K562 (cell line): Measurements from ENCODE around the gene TRIP11. TPM values are rescaled to one million over a fixed set of nuclear protein-coding genes. Genes with fewer than 3 reads are reported as not detected.

ENCODE experiments used
- ATAC-seq: fragments of 200-7000 bp; cut with Tn5 transposase; 3 replicates; pipeline ENCODE4 v1.9.1; 2020; ENCODE audit warnings: moderate library complexity
- BruUV-seq: library from RNA; stranded (reverse); fragments of 400-500 nt; replicated peaks from 2 replicates; lab custom pipeline; 2021; lab: Mats Ljungman, UMichigan
- CTCF ChIA-PET: fragments of 300-600 bp; formaldehyde crosslinking; extraction: SDS; loops from one replicate; lab custom pipeline; 2021; ENCODE audit warnings: low intra/inter-chr PET ratio; lab: Yijun Ruan, JAX
- POLR2A ChIA-PET: fragments of 300-600, 350-650 bp; sonication (Branson Sonifier 250); formaldehyde crosslinking; extraction: SDS; loops from one replicate; lab custom pipeline; 2021; ENCODE audit warnings: antibody characterized with exemption, inconsistent platforms; lab: Yijun Ruan, JAX
- DNase-seq, 4 experiments: peaks; one replicate each; pipeline versions ENCODE4 v3.0.0 to v3.0.0-alpha.2; 2011 to 2018; ENCODE audit warnings: low spot score in 3 of 4, mixed read lengths in 3 of 4; ENCODE audit errors: extremely low read depth in 1 of 4
- FAIRE-seq: peaks from 2 replicates; lab custom pipeline; 2011; peaks lifted over from hg19 to GRCh38; lab: Jason Lieb, UNC
- H2AFZ ChIP-seq: 2 replicates; pipeline ENCODE4 v1.6.0; 2011; ENCODE audit warnings: low read depth, low read length, control low read depth, inconsistent platforms
- H3K27ac ChIP-seq: fragments of 200-600 bp; 3 replicates; pipeline ENCODE4 v1.8.0; 2011; ENCODE audit warnings: low read depth, mild to moderate bottlenecking, control low read depth, inconsistent platforms, low read length, moderate library complexity, mixed read lengths; ENCODE audit errors: extremely low read depth
- H3K27me3 ChIP-seq, 2 experiments: fragments of 300-600 bp in 1 of 2; 2 replicates in 1 of 2; 3 replicates in 1 of 2; pipeline versions ENCODE4 v1.6.0 to v1.8.0; 2011; ENCODE audit warnings: inconsistent platforms in 2 of 2, low read length in 2 of 2, mild to moderate bottlenecking in 1 of 2, mixed read lengths in 1 of 2, moderate library complexity in 1 of 2; ENCODE audit not compliant: control insufficient read depth in 2 of 2, insufficient read depth in 2 of 2
- H3K36me3 ChIP-seq: fragments of 300-600 bp; 3 replicates; pipeline ENCODE4 v1.8.0; 2011; ENCODE audit warnings: mild to moderate bottlenecking, low read length, inconsistent platforms; ENCODE audit not compliant: control insufficient read depth, insufficient read depth
- H3K4me1 ChIP-seq, 2 experiments: fragments of 200-600 bp in 1 of 2; replicated peaks in 1 of 2; 2 replicates in 1 of 2; 3 replicates in 1 of 2; pipeline versions ENCODE4 v1.5.1 to v1.8.0; 2011; ENCODE audit warnings: inconsistent platforms in 2 of 2, low read length in 2 of 2, mild to moderate bottlenecking in 1 of 2, mixed read lengths in 1 of 2, moderate library complexity in 1 of 2; ENCODE audit not compliant: control insufficient read depth in 2 of 2, insufficient read depth in 2 of 2
- H3K4me2 ChIP-seq: 2 replicates; pipeline ENCODE4 v1.6.1; 2011; ENCODE audit warnings: low read length, control low read depth, inconsistent platforms, mixed read lengths; ENCODE audit not compliant: insufficient read depth
- H3K4me3 ChIP-seq: fragments of 200-600 bp; sonication (generic), shearing (Covaris generic); 2 replicates; pipeline ENCODE4 v1.5.1; 2016; ENCODE audit warnings: control low read depth, inconsistent platforms
- H3K79me2 ChIP-seq: fragments of 200-600 bp; 3 replicates; pipeline ENCODE4 v1.8.0; 2011; ENCODE audit warnings: low read length, inconsistent platforms; ENCODE audit not compliant: control insufficient read depth, insufficient read depth
- H3K9ac ChIP-seq, 2 experiments: 2 replicates each; pipeline versions ENCODE4 v1.6.0 to v1.6.1; 2011; ENCODE audit warnings: low read depth in 2 of 2, low read length in 2 of 2, control low read depth in 1 of 2, inconsistent platforms in 1 of 2, mild to moderate bottlenecking in 1 of 2, mixed read lengths in 1 of 2; ENCODE audit not compliant: insufficient read depth in 1 of 2
- H3K9me1 ChIP-seq: one replicate; pipeline ENCODE4 v1.6.0; 2011; ENCODE audit warnings: inconsistent platforms, mild to moderate bottlenecking, low read length, moderate library complexity; ENCODE audit not compliant: control insufficient read depth, insufficient read depth
- H3K9me3 ChIP-seq: replicated peaks from 2 replicates; pipeline ENCODE4 v1.5.1; 2011; ENCODE audit warnings: low read depth, low read length, inconsistent platforms; ENCODE audit not compliant: control insufficient read depth, insufficient read depth
- H4K20me1 ChIP-seq: replicated peaks from 2 replicates; pipeline ENCODE4 v1.6.1; 2011; ENCODE audit warnings: low read length, inconsistent platforms, mixed read lengths; ENCODE audit not compliant: control insufficient read depth, insufficient read depth
- CEBPZ ChIP-seq: fragments of 150-350 bp; IDR thresholded peaks from 2 replicates; pipeline ENCODE4 v1.6.1; 2014; ENCODE audit warnings: low read depth, mild to moderate bottlenecking, low read length, borderline replicate concordance
- ELK3 ChIP-seq: fragments of 450-650 bp; formaldehyde crosslinking; IDR thresholded peaks from 2 replicates; pipeline ENCODE4 v1.4.0; 2020; ENCODE audit warnings: mild to moderate bottlenecking
- FIP1L1 ChIP-seq: fragments of 200-400 bp; formaldehyde crosslinking; IDR thresholded peaks from 2 replicates; pipeline ENCODE4 v1.6.1; 2018; ENCODE audit warnings: mild to moderate bottlenecking, low read depth, low read length; ENCODE audit not compliant: poor library complexity, severe bottlenecking
- PHF20 ChIP-seq: fragments of 450-650 bp; IDR thresholded peaks from 2 replicates; pipeline ENCODE4 v1.6.1; 2018; ENCODE audit not compliant: partially characterized antibody
- ZNF444 ChIP-seq: fragments of 250-450 bp; sonication (Bioruptor Pico); IDR thresholded peaks from 2 replicates; pipeline ENCODE4 v1.4.0; 2020; ENCODE audit warnings: mild to moderate bottlenecking, moderate library complexity
- ZNF668 ChIP-seq: fragments of 250-450 bp; sonication (Bioruptor Pico); IDR thresholded peaks from 2 replicates; pipeline ENCODE4 v1.8.0; 2022; ENCODE audit warnings: mild to moderate bottlenecking, inconsistent platforms
- ZNF830 ChIP-seq: fragments of 250-450 bp; sonication (Bioruptor Pico); IDR thresholded peaks from 2 replicates; pipeline ENCODE4 v1.5.0; 2021; ENCODE audit warnings: mild to moderate bottlenecking
- ZSCAN29 ChIP-seq: fragments of 450-650 bp; IDR thresholded peaks from 2 replicates; pipeline ENCODE4 v1.6.1; 2017
- WGBS: fragments of 100-300 bp; shearing (Covaris generic); methylation state at CpG from one replicate; pipeline ENCODE4 v1.1.6; 2016; ENCODE audit warnings: low coverage, mixed read lengths; ENCODE audit not compliant: insufficient coverage; ENCODE audit errors: missing lambda C conversion rate; 5-methylcytosine and 5-hydroxymethylcytosine counted together
- in situ Hi-C: fragments of 300-500 bp; cut with MboI; formaldehyde crosslinking; loops from 4 replicates; pipeline ENCODE4 v1.15.0; 2018; ENCODE audit warnings: inconsistent platforms, mixed read lengths
- intact Hi-C: fragments of 100-400 bp; cut with micrococcal nuclease; formaldehyde crosslinking; loops from 2 replicates; pipeline ENCODE4 v1.14.2; 2022
- polyA plus RNA-seq, 8 experiments: library from polyadenylated mRNA; depleted of rRNA in 4 of 8; stranded (reverse) in 5 of 8; unstranded in 3 of 8; fragments of >200 nt; fragmentation: Nextera tagmentation in 2 of 8; fragmentation: Illumina TruSeq in 1 of 8; extraction: Ambion mirVana in 2 of 8; extraction: Trizol in 1 of 8; gene quantifications; 2 replicates each; pipeline versions ENCODE4 v1.2.1 to v1.2.3, GENCODE V29; 2011 to 2014; ENCODE audit warnings: inconsistent platforms in 1 of 8, missing spikeins in 1 of 8
- total RNA-seq, 7 experiments: library from RNA; depleted of rRNA in 6 of 7; stranded (reverse); fragments of >200 nt in 6 of 7; fragmentation: Illumina TruSeq in 2 of 7; extraction: Trizol in 2 of 7; gene quantifications; 2 replicates each; pipeline versions ENCODE4 v1.2.1 to v1.2.3, GENCODE V29; 2011 to 2021; ENCODE audit warnings: low replicate concordance in 1 of 7
- TF ChIP-seq, protein P1 (sequence below): fragments of 450-650 bp; IDR thresholded peaks from 2 replicates; pipeline ENCODE4 v1.6.1; 2018; ENCODE audit warnings: mild to moderate bottlenecking, low read depth; ENCODE audit not compliant: partially characterized antibody
- TF ChIP-seq, protein P2 (sequence below): IDR thresholded peaks from 2 replicates; pipeline ENCODE4 v1.6.1; 2012; ENCODE audit warnings: low read depth, low read length, improper control_type of control experiment, borderline replicate concordance

Gene TRIP11
- total and polyA plus RNA-seq, 9 of the 15 experiments (the other 6 are each of a cell fraction or from before 2014, with no cell fraction given) = 4.0 to 20.0 (median 10.9) TPM

- no TSS peak for BruUV-seq
- FAIRE-seq = no peak
- no peak for ATAC-seq
- Histone ChIP-seq H3K4me1 (no peaks in the 10 kb centered on the region), H4K20me1 (no peaks in the 10 kb centered on the region), H3K27me3 (peaks cover 0 to 9% of the 10 kb centered on the region in 2 experiments; a peak in 2 of 5 replicates), H3K79me2 (no peaks in the 10 kb centered on the region), H3K9me3 (no peaks in the 10 kb centered on the region), H3K4me3 (no peak overlapping the region), H3K4me2 (no peak overlapping the region), H3K36me3 (no peaks in the 10 kb centered on the region), H2AFZ (no peak overlapping the region), H3K9ac (no peak overlapping the region), H3K9me1 (no peaks in the 10 kb centered on the region), H3K27ac (no peak overlapping the region)
- in situ Hi-C loops (no loop called here), intact Hi-C loops (no loop called here)
- POLR2A ChIA-PET = interaction anchor here (0.7 kb wide), 1 partner anchor 28 kb away, joined by 4 read pairs; no protein-coding TSS in a partner anchor
- DNase-seq = no peak
- TF ChIP-seq FIP1L1 (no peak), PHF20 (no peak), CEBPZ (no peak), ZNF668 (no peak), ZNF444 (CRISPR knock-in tag) (no peak), ZNF830 (no peak), ELK3 (CRISPR knock-in tag) (no peak), ZSCAN29 (no peak)
- TF ChIP-seq, protein P1, sequence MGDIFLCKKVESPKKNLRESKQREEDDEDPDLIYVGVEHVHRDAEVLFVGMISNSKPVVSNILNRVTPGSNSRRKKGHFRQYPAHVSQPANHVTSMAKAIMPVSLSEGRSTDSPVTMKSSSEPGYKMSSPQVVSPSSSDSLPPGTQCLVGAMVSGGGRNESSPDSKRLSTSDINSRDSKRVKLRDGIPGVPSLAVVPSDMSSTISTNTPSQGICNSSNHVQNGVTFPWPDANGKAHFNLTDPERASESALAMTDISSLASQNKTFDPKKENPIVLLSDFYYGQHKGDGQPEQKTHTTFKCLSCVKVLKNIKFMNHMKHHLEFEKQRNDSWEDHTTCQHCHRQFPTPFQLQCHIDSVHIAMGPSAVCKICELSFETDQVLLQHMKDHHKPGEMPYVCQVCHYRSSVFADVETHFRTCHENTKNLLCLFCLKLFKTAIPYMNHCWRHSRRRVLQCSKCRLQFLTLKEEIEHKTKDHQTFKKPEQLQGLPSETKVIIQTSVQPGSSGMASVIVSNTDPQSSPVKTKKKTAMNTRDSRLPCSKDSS = no peak
- TF ChIP-seq, protein P2, sequence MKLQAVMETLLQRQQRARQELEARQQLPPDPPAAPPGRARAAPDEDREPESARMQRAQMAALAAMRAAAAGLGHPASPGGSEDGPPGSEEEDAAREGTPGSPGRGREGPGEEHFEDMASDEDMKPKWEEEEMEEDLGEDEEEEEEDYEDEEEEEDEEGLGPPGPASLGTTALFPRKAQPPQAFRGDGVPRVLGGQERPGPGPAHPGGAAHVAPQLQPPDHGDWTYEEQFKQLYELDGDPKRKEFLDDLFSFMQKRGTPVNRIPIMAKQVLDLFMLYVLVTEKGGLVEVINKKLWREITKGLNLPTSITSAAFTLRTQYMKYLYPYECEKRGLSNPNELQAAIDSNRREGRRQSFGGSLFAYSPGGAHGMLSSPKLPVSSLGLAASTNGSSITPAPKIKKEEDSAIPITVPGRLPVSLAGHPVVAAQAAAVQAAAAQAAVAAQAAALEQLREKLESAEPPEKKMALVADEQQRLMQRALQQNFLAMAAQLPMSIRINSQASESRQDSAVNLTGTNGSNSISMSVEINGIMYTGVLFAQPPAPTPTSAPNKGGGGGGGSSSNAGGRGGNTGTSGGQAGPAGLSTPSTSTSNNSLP = no peak
- CTCF ChIA-PET = no interaction called here
- WGBS = 0% methylated on average over 5 of the region's 5 CpGs
Observed at GRCh38 chr14:91918186-91918883, 121.5 kb downstream of the TRIP11 start.
